Measurements from ENCODE around the gene ULK1. TPM values are rescaled to one million over a fixed set of nuclear protein-coding genes. Genes with fewer than 3 reads are reported as not detected.
A peak's percentile ranks its signal among the peaks of the same experiment; 100 is the strongest.

ULK1 gene
- total RNA-seq: 33.1 TPM

- peaks cover 0 to 11% of the 10 kb centered on the region in 2 donors for H3K36me3 ChIP-seq
- H3K4me3 ChIP-seq: peak within 1 kb of the TSS; percentile 77 to 85
- H3K4me1 ChIP-seq: peaks cover 35% of the 10 kb centered on the region
- peak in 1 of 2 donors; percentile 95 for DNase-seq (ENCODE audit: extremely low spot score in 2 of 2)
- H3K27me3 ChIP-seq: no peaks in the 10 kb centered on the region
- no peaks in the 10 kb centered on the region for H3K9me3 ChIP-seq
- peak within 1 kb of the TSS; percentile 98 for H3K27ac ChIP-seq
- intact Hi-C loops (cut with DNase I): loop anchor here (5.0 kb wide), 1 partner anchor 598 kb away; the partner anchor contains the start of gene FBRSL1
- TF ChIP-seq POLR2A (IDR thresholded peaks at IDR 0.05): peak; percentile 43 to 96
- peak in 1 of 2 donors; percentile 87 for TF ChIP-seq POLR2AphosphoS5 (IDR thresholded peaks at IDR 0.05; ENCODE audit: insufficient read depth in 1 of 2, low read depth in 1 of 2)
- TF ChIP-seq CTCF (IDR thresholded peaks at IDR 0.05): no peak
Observed at GRCh38 chr12:131894313-131894860, at the start of gene ULK1. Gene ULK1 (plus strand): TSS chr12:131894622. CDS start chr12:131895002, 380 bp downstream.

GRCh38 chr12:131844656-131845055, 49.8 kb upstream of the ULK1 start:
- Histone ChIP-seq H3K36me3 (no peaks in the 10 kb centered on the region), H3K9me3 (no peaks in the 10 kb centered on the region), H3K4me3 (no peak overlapping the region), H3K4me1 (no peaks in the 10 kb centered on the region), H3K27me3 (no peaks in the 10 kb centered on the region), H3K27ac (no peak overlapping the region)
- no peak for TF ChIP-seq POLR2A (IDR thresholded peaks at IDR 0.05)
- no peak for TF ChIP-seq POLR2AphosphoS5 (IDR thresholded peaks at IDR 0.05; ENCODE audit: insufficient read depth in 1 of 2, low read depth in 1 of 2)
- no peak for TF ChIP-seq CTCF (IDR thresholded peaks at IDR 0.05)
- no peak for DNase-seq (ENCODE audit: extremely low spot score in 2 of 2)
- intact Hi-C loops (cut with DNase I): no loop called here

GRCh38 chr12:131845121-131845520, 49.3 kb upstream of the ULK1 start:
- no peaks in the 10 kb centered on the region for H3K27me3 ChIP-seq
- H3K27ac ChIP-seq: no peak overlapping the region
- no peaks in the 10 kb centered on the region for H3K36me3 ChIP-seq
- TF ChIP-seq CTCF (IDR thresholded peaks at IDR 0.05) (no peak), POLR2A (IDR thresholded peaks at IDR 0.05) (no peak), POLR2AphosphoS5 (IDR thresholded peaks at IDR 0.05; ENCODE audit: insufficient read depth in 1 of 2, low read depth in 1 of 2) (no peak)
- DNase-seq (ENCODE audit: extremely low spot score in 2 of 2): no peak
- H3K9me3 ChIP-seq: no peaks in the 10 kb centered on the region
- intact Hi-C loops (cut with DNase I): no loop called here
- H3K4me3 ChIP-seq: no peak overlapping the region
- H3K4me1 ChIP-seq: no peaks in the 10 kb centered on the region

GRCh38 chr12:131847456-131847855, 47.0 kb upstream of the ULK1 start:
- intact Hi-C loops (cut with DNase I): no loop called here
- Histone ChIP-seq H3K4me1 (peaks cover 4% of the 10 kb centered on the region), H3K27ac (no peak overlapping the region), H3K4me3 (no peak overlapping the region), H3K27me3 (no peaks in the 10 kb centered on the region), H3K36me3 (no peaks in the 10 kb centered on the region), H3K9me3 (no peaks in the 10 kb centered on the region)
- DNase-seq (ENCODE audit: extremely low spot score in 2 of 2): no peak
- TF ChIP-seq POLR2A (IDR thresholded peaks at IDR 0.05) (no peak), CTCF (IDR thresholded peaks at IDR 0.05) (no peak), POLR2AphosphoS5 (IDR thresholded peaks at IDR 0.05; ENCODE audit: insufficient read depth in 1 of 2, low read depth in 1 of 2) (no peak)

- no peak for TF ChIP-seq POLR2AphosphoS5 (IDR thresholded peaks at IDR 0.05; ENCODE audit: insufficient read depth in 1 of 2, low read depth in 1 of 2)
- no peak for TF ChIP-seq POLR2A (IDR thresholded peaks at IDR 0.05)
- no peak for TF ChIP-seq CTCF (IDR thresholded peaks at IDR 0.05)
- peaks cover 11% of the 10 kb centered on the region for H3K4me1 ChIP-seq
- DNase-seq (ENCODE audit: extremely low spot score in 2 of 2): no peak
- H3K9me3 ChIP-seq: no peaks in the 10 kb centered on the region
- H3K27ac ChIP-seq: no peak overlapping the region
- intact Hi-C loops (cut with DNase I): no loop called here
- H3K27me3 ChIP-seq: no peaks in the 10 kb centered on the region
- no peaks in the 10 kb centered on the region for H3K36me3 ChIP-seq
- no peak overlapping the region for H3K4me3 ChIP-seq
Observed at GRCh38 chr12:131848753-131849152, 45.7 kb upstream of the ULK1 start.
